Heart right ventricle (tissue), 16 donors: Measurements from ENCODE around the gene SUMO3. TPM values are rescaled to one million over a fixed set of nuclear protein-coding genes. Genes with fewer than 3 reads are reported as not detected.
A peak's percentile ranks its signal among the peaks of the same experiment; 100 is the strongest.

Experiments
- ATAC-seq, 8 donors: fragments of 200-7000 bp; cut with Tn5 transposase; one replicate each; pipeline ENCODE4 v1.9.1; 2020; ENCODE audit warnings: mild to moderate bottlenecking in 8 of 8, moderate library complexity in 8 of 8, moderate number of reproducible peaks in 1 of 8
- DNase-seq, 2 donors: peaks; one replicate each; pipeline ENCODE4 v3.0.0-alpha.2; 2020
- H3K27ac ChIP-seq, 10 donors: fragments of 200-600 bp; sonication (generic) in 2 of 10; one replicate each; pipeline versions ENCODE4 v1.5.0 to v1.8.0; 2020 to 2022; ENCODE audit warnings: mild to moderate bottlenecking in 3 of 10
- H3K27me3 ChIP-seq, 7 donors: fragments of 200-600 bp; one replicate each; pipeline ENCODE4 v1.8.0; 2021 to 2022; ENCODE audit warnings: mild to moderate bottlenecking in 2 of 7
- H3K36me3 ChIP-seq, 9 donors: fragments of 200-600 bp; sonication (generic) in 1 of 9; one replicate each; pipeline versions ENCODE4 v1.5.0 to v1.8.0; 2020 to 2022; ENCODE audit warnings: mild to moderate bottlenecking in 2 of 9
- H3K4me1 ChIP-seq, 9 donors: fragments of 200-600 bp; sonication (generic) in 1 of 9; one replicate each; pipeline versions ENCODE4 v1.5.0 to v1.8.0; 2020 to 2022; ENCODE audit warnings: mild to moderate bottlenecking in 4 of 9
- H3K4me3 ChIP-seq, 10 donors: fragments of 200-600 bp; sonication (generic) in 2 of 10; one replicate each; pipeline versions ENCODE4 v1.5.0 to v1.8.0; 2020 to 2022; ENCODE audit warnings: mild to moderate bottlenecking in 7 of 10, moderate library complexity in 2 of 10
- H3K9me3 ChIP-seq, 11 donors: fragments of 200-600 bp in 10 of 11; sonication (generic) in 2 of 11; one replicate each; pipeline versions ENCODE4 v1.5.0 to v1.8.0; 2013 to 2022; ENCODE audit warnings: mild to moderate bottlenecking in 2 of 11, control low read depth in 1 of 11, moderate library complexity in 1 of 11
- WGBS, 2 donors: extraction: QIAGEN DNeasy Blood & Tissue Kit; methylation state at CpG; one replicate each; pipeline ENCODE4 v1.1.7; 2013; ENCODE audit warnings: inconsistent platforms in 1 of 2; 5-methylcytosine and 5-hydroxymethylcytosine counted together
- intact Hi-C, 10 donors: fragments of 100-400 bp; cut with DNase I; formaldehyde crosslinking; loops; one replicate each; pipeline versions ENCODE4 v1.11.1 to v1.14.2; 2022
- polyA plus RNA-seq, 2 donors: library from polyadenylated mRNA; stranded (reverse); fragments of 200-250 nt; gene quantifications; one replicate each; pipeline ENCODE4 v1.2.3, GENCODE V29; 2013
- total RNA-seq, 10 donors: library from RNA; stranded (reverse); fragmentation: NEBNext Ultra II Directional in 3 of 10; extraction: Animal tissue kit (Norgen Biotek cat#: 25700) in 3 of 10; gene quantifications; one replicate each; pipeline versions ENCODE4 v1.2.1 to v1.2.4, GENCODE V29; 2021 to 2023
- TF ChIP-seq, protein P1 (sequence below), 9 donors: fragments of 200-600 bp; sonication (generic) in 2 of 9; IDR thresholded peaks; one replicate each; pipeline versions ENCODE4 v1.5.0 to v1.8.0; 2021 to 2022; ENCODE audit warnings: antibody characterized with exemption in 9 of 9, mild to moderate bottlenecking in 5 of 9, moderate library complexity in 1 of 9
- donor health status: Arrhythmogenic right ventricular cardiomyopathy.
- donor health status: ischemic (EF 13 %, LVEDD 7.1; RV severe dilation, severe dysfunction).
- donor health status: healthy with polysubstance abuse.
- donor health status: DM: no; HTN: yes; CAD: no.
- donor health status: DM: no; HTN: no; CAD: no.
- donor health status: ischemic (EF 25% LVEDD 6.9; RV normal size, moderate dysfunction).
- donor health status: ischemic (EF 25% LVEDD 5.7; RV mildly dilated, moderate dysfunction).
- donor health status: healthy.
- donor health status: DM: yes; HTN: yes; CAD: no.
- donor health status: Ischemic cardiomyopathy.
- donor health status: ischemic (EF 35%, LVEDD 5.7; RV mildly dilated, moderate dysfunction).
- donor health status: nonischemic (EF 11% LVEDD 7.7; RV severe dilation, severe dysfunction).
- donor health status: DM: yes; HTN: yes; CAD: no.
- donor health status: PGD.
- donor health status: ischemic (EF 29% LVEDD 5.4; RV normal size, mild dysfunction).
- donor health status: nonischemic (EF 23%, LVEDD 6.1; RV moderate dilation, normal function).

Gene SUMO3
- total and polyA plus RNA-seq, 12 donors: 14.9 to 80.9 (median 70.5) TPM

DNA sequence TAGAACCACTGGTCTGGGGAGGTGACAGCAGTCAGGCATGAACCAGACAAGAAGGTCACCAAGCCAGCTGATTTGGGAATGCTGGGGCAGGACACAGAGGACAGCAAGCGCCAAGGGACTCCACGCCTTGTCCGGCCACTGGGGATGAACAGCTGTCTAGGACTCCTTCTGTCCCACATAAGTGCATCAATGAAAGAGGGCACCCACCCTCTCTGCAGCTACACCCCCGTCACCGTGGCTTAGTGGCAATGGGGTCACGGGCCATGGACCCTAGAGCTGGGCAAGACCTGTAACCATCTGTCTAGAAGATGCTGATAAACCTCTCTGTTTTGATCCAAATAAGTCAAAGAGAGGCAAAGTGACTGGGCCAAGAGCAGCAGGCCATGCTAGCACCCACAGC is 33.1 kb downstream of the SUMO3 start:
- intact Hi-C loops: loop anchor here in 1 of 10 donors (10.0 kb wide), 1 partner anchor 160 kb away; the partner anchor contains the start of gene KRTAP10-9
- no peak overlapping the region for H3K27ac ChIP-seq
- H3K4me3 ChIP-seq: no peak overlapping the region
- ATAC-seq (no peak), DNase-seq (no peak)
- no peaks in the 10 kb centered on the region for H3K9me3 ChIP-seq
- TF ChIP-seq, protein P1, sequence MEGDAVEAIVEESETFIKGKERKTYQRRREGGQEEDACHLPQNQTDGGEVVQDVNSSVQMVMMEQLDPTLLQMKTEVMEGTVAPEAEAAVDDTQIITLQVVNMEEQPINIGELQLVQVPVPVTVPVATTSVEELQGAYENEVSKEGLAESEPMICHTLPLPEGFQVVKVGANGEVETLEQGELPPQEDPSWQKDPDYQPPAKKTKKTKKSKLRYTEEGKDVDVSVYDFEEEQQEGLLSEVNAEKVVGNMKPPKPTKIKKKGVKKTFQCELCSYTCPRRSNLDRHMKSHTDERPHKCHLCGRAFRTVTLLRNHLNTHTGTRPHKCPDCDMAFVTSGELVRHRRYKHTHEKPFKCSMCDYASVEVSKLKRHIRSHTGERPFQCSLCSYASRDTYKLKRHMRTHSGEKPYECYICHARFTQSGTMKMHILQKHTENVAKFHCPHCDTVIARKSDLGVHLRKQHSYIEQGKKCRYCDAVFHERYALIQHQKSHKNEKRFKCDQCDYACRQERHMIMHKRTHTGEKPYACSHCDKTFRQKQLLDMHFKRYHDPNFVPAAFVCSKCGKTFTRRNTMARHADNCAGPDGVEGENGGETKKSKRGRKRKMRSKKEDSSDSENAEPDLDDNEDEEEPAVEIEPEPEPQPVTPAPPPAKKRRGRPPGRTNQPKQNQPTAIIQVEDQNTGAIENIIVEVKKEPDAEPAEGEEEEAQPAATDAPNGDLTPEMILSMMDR (IDR thresholded peaks at IDR 0.05): no peak
- WGBS, 2 donors: 96 to 98% methylated on average over 6 of the region's 6 CpGs
- H3K36me3 ChIP-seq: peaks cover 0 to 56% (median 3%) of the 10 kb centered on the region in 9 donors
- H3K4me1 ChIP-seq: peaks cover 0 to 24% (median 5%) of the 10 kb centered on the region in 9 donors
- no peaks in the 10 kb centered on the region for H3K27me3 ChIP-seq

DNA sequence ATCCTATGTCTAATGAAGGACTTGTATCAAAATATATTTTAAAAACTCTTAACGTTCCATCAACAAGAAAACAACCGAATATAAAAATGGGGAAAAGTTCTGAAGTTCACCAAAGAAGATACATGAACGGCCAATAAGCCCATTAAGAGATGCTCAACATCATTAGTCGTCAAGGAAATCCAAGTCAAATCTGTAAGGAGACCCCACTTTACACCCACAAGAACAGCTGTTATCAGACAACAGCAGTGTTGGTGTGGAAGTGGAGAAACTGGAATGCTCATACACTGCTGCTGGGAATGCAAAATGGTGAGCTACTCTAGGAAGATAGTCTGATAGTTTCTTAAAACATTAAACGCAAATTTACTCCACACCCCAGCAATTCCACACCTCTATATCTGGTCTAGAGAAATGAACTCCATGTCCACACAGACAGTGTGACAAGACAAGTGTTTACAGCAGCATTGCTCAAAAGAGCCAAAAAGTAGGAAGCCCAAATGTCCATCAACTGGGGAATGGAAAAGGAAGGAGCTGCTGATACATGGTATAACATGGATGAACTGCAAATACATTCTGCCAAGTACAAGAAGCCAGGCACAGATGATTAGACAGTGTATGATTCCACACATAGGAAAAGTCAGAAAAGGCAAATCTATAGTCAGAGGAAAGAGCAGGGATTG is 34.7 kb downstream of the SUMO3 start:
- Histone ChIP-seq H3K36me3 (peaks cover 0 to 58% (median 3%) of the 10 kb centered on the region in 9 donors), H3K27me3 (no peaks in the 10 kb centered on the region), H3K9me3 (no peaks in the 10 kb centered on the region), H3K27ac (no peak overlapping the region), H3K4me3 (no peak overlapping the region), H3K4me1 (peaks cover 0 to 24% (median 8%) of the 10 kb centered on the region in 9 donors)
- intact Hi-C loops: loop anchor here in 1 of 10 donors (10.0 kb wide), 1 partner anchor 158 kb away; the partner anchor contains the start of gene KRTAP10-9
- WGBS, 2 donors: 89 to 97% methylated on average over 5 of the region's 5 CpGs
- no peak for ATAC-seq
- TF ChIP-seq, protein P1 (IDR thresholded peaks at IDR 0.05): no peak
- DNase-seq: no peak

GRCh38 chr21:44780767-44781459 is 36.9 kb downstream of the SUMO3 start:
- Histone ChIP-seq H3K4me1 (peaks cover 0 to 23% (median 6%) of the 10 kb centered on the region in 9 donors), H3K4me3 (no peak overlapping the region), H3K27me3 (no peaks in the 10 kb centered on the region), H3K9me3 (no peaks in the 10 kb centered on the region), H3K36me3 (peaks cover 0 to 61% (median 14%) of the 10 kb centered on the region in 9 donors), H3K27ac (no peak overlapping the region)
- DNase-seq: no peak
- WGBS, 2 donors: 84 to 86% methylated on average over 16 of the region's 16 CpGs
- intact Hi-C loops: loop anchor here in 1 of 10 donors (10.0 kb wide), 1 partner anchor 156 kb away; the partner anchor contains the start of gene KRTAP10-9
- TF ChIP-seq, protein P1 (IDR thresholded peaks at IDR 0.05): no peak
- ATAC-seq: peak in 1 of 8 donors; percentile 51

- H3K36me3 ChIP-seq: peaks cover 0 to 65% (median 11%) of the 10 kb centered on the region in 9 donors
- TF ChIP-seq, protein P1 (IDR thresholded peaks at IDR 0.05): no peak
Measured at GRCh38 chr21:44780137-44780502, 37.7 kb downstream of the SUMO3 start.

More at GRCh38 chr21:44780137-44780502, 37.7 kb downstream of the SUMO3 start:
- Histone ChIP-seq H3K27ac (no peak overlapping the region), H3K27me3 (no peaks in the 10 kb centered on the region), H3K4me1 (peaks cover 0 to 16% (median 5%) of the 10 kb centered on the region in 9 donors), H3K4me3 (no peak overlapping the region), H3K9me3 (no peaks in the 10 kb centered on the region)
- ATAC-seq: no peak
- DNase-seq: no peak
- WGBS, 2 donors: 89 to 92% methylated on average over 7 of the region's 7 CpGs
- intact Hi-C loops: loop anchor here in 1 of 10 donors (10.0 kb wide), 1 partner anchor 155 kb away; the partner anchor contains the start of gene KRTAP10-9
